DOHH2 (cell line): ENCODE data around the gene BIRC3.

ENCODE experiments used
- H3F3A ChIP-seq: fragments of 200-600 bp; sonication (generic), shearing (Covaris generic); 2 replicates; pipeline ENCODE4 v1.6.0; 2016; ENCODE audit warnings: antibody characterized with exemption, mild to moderate bottlenecking; ENCODE audit not compliant: control insufficient read depth, insufficient read depth
- H3K27ac ChIP-seq: fragments of 200-600 bp; sonication (generic); 2 replicates; pipeline ENCODE4 v1.5.1; 2014; ENCODE audit warnings: low read depth, mild to moderate bottlenecking, low read length, moderate library complexity
- H3K27me3 ChIP-seq: fragments of 200-600 bp; sonication (generic); 2 replicates; pipeline ENCODE4 v1.6.1; 2014; ENCODE audit warnings: mild to moderate bottlenecking, low read length, mixed read lengths; ENCODE audit not compliant: control insufficient read depth
- H3K36me3 ChIP-seq: fragments of 200-600 bp; sonication (generic); 2 replicates; pipeline ENCODE4 v1.6.1; 2014; ENCODE audit warnings: mild to moderate bottlenecking, low read length, moderate library complexity, mixed read lengths; ENCODE audit not compliant: control insufficient read depth
- H3K4me1 ChIP-seq: fragments of 200-600 bp; sonication (generic); 2 replicates; pipeline ENCODE4 v1.6.1; 2014; ENCODE audit warnings: mild to moderate bottlenecking, low read length, mixed read lengths; ENCODE audit not compliant: control insufficient read depth
- H3K4me2 ChIP-seq: fragments of 200-600 bp; sonication (generic); 2 replicates; pipeline ENCODE4 v1.6.0; 2014; ENCODE audit warnings: mild to moderate bottlenecking, low read length, moderate library complexity
- H3K4me3 ChIP-seq: fragments of 200-600 bp; sonication (generic); 2 replicates; pipeline ENCODE4 v1.5.1; 2014; ENCODE audit warnings: mild to moderate bottlenecking, low read length, mixed read lengths
- H3K79me2 ChIP-seq: fragments of 200-600 bp; sonication (generic); 2 replicates; pipeline ENCODE4 v1.6.1; 2014; ENCODE audit warnings: mild to moderate bottlenecking, low read length, mixed read lengths; ENCODE audit not compliant: control insufficient read depth
- H3K9me2 ChIP-seq: fragments of 200-600 bp; sonication (generic); replicated peaks from 2 replicates; pipeline ENCODE4 v1.6.1; 2014; ENCODE audit warnings: mild to moderate bottlenecking, low read length, mixed read lengths; ENCODE audit not compliant: control insufficient read depth
- H3K9me3 ChIP-seq: fragments of 200-600 bp; sonication (generic); 2 replicates; pipeline ENCODE4 v1.6.1; 2014; ENCODE audit warnings: antibody characterized with exemption, low read length, mixed read lengths; ENCODE audit not compliant: control insufficient read depth, insufficient read depth
- H4K20me1 ChIP-seq: fragments of 200-600 bp; sonication (generic); 2 replicates; pipeline ENCODE4 v1.6.0; 2014; ENCODE audit warnings: low read depth, mild to moderate bottlenecking, antibody characterized with exemption, low read length, moderate library complexity; ENCODE audit not compliant: control insufficient read depth, insufficient read depth
- EZH2phosphoT487 ChIP-seq: fragments of 200-600 bp; sonication (generic); IDR thresholded peaks from 2 replicates; pipeline ENCODE4 v1.6.1; 2017; ENCODE audit warnings: borderline replicate concordance, mild to moderate bottlenecking, antibody characterized with exemption, low read length, moderate library complexity, mixed read lengths
- TF ChIP-seq, protein P1 (sequence below): fragments of 200-600 bp; sonication (generic); IDR thresholded peaks from one replicate; pipeline ENCODE4 v1.5.1; 2014; ENCODE audit warnings: antibody characterized with exemption, mild to moderate bottlenecking, low read depth, low read length; ENCODE audit not compliant: poor library complexity, severe bottlenecking

The BIRC3 gene

DNA sequence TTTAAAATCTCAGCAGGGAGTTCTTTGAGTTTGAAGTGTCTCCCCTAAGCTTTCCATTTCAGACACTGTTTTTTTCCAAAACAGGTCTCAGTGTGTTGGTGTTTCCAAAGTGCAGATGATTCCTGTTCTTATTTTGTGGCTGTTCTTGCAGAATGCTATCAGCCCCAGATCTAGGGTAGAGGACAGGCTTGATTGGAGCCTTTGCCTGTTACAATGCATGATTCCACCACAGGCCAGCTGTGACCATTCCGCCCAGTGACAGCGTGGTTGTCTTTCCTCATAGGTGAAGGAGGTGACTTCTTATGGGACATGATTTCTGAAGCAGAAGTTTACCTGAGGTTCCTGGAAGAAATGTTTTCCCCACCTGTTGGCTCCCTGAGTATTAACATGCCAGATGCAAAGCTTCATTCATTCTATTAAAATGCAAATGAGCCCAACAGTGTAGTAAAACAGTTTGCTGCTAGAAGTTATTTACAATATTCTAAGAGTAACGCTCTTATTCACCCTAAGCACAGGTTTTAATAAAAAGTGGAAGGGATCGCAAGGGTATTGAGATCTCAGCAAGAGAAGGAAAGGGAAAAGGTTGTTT lies 36.9 kb upstream of the BIRC3 start:
- Histone ChIP-seq H3K9me2 (no peaks in the 10 kb centered on the region), H3K4me2 (peak overlapping the region; percentile 13; the same call in 1 of the 2 replicates), H3K27me3 (peaks cover 8% of the 10 kb centered on the region; the same call in 1 of the 2 replicates), H3F3A (no peaks in the 10 kb centered on the region), H3K36me3 (no peaks in the 10 kb centered on the region), H4K20me1 (no peaks in the 10 kb centered on the region), H3K27ac (no peak overlapping the region), H3K9me3 (no peaks in the 10 kb centered on the region), H3K4me1 (peaks cover 12% of the 10 kb centered on the region), H3K4me3 (no peak overlapping the region), H3K79me2 (no peaks in the 10 kb centered on the region)
- TF ChIP-seq, protein P1, sequence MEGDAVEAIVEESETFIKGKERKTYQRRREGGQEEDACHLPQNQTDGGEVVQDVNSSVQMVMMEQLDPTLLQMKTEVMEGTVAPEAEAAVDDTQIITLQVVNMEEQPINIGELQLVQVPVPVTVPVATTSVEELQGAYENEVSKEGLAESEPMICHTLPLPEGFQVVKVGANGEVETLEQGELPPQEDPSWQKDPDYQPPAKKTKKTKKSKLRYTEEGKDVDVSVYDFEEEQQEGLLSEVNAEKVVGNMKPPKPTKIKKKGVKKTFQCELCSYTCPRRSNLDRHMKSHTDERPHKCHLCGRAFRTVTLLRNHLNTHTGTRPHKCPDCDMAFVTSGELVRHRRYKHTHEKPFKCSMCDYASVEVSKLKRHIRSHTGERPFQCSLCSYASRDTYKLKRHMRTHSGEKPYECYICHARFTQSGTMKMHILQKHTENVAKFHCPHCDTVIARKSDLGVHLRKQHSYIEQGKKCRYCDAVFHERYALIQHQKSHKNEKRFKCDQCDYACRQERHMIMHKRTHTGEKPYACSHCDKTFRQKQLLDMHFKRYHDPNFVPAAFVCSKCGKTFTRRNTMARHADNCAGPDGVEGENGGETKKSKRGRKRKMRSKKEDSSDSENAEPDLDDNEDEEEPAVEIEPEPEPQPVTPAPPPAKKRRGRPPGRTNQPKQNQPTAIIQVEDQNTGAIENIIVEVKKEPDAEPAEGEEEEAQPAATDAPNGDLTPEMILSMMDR = no peak
- no peak for TF ChIP-seq EZH2phosphoT487

DNA sequence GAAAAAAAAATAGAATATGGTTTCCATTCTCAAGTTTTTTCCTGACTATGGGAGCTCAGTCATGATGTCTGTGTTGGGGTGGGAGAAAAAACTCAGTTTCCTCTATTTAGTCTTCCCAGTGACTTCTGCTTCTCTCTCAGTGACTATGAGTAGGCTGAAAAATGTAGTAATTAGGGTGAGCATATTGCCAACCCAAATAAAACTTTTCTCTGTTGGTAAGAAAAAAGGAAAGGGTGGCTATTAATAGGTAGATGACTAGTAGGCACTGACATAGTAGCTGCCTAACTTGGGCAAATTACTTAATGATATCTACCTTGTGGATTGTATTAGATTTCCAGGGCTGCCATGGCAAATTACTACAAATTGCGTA lies 34.2 kb upstream of the BIRC3 start:
- no peak overlapping the region for H3K4me3 ChIP-seq
- H4K20me1 ChIP-seq = no peaks in the 10 kb centered on the region
- no peaks in the 10 kb centered on the region for H3K9me3 ChIP-seq
- no peak overlapping the region for H3K27ac ChIP-seq
- peaks cover 8% of the 10 kb centered on the region; the same call in 1 of the 2 replicates for H3K27me3 ChIP-seq
- no peak overlapping the region for H3K4me2 ChIP-seq
- H3K4me1 ChIP-seq = peaks cover 17% of the 10 kb centered on the region
- H3F3A ChIP-seq = no peaks in the 10 kb centered on the region
- TF ChIP-seq, protein P1 = no peak
- TF ChIP-seq EZH2phosphoT487 = no peak
- H3K36me3 ChIP-seq = no peaks in the 10 kb centered on the region
- H3K9me2 ChIP-seq = no peaks in the 10 kb centered on the region
- H3K79me2 ChIP-seq = no peaks in the 10 kb centered on the region

DNA sequence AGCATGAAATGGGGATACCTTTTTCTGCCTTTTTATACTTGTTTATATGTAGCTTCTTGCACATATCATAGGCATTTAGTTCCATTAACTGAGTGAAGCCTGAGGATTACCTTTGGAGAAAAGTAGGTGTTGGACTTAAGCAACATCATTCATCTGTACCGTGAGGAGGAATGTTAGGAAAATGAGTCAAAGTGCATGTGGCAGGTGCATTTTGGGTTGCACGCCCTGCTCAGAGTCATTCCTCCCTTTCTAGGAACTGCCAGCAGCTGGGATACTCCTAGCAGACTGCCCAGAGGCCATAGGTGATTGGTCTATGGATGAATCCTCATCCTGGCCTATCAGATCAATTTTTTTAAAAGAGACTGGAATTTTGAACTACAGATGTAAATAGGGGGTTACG lies 33.3 kb upstream of the BIRC3 start:
- TF ChIP-seq, protein P1 = no peak
- TF ChIP-seq EZH2phosphoT487 = no peak
- Histone ChIP-seq H3K79me2 (no peaks in the 10 kb centered on the region), H3F3A (no peaks in the 10 kb centered on the region), H3K27me3 (peaks cover 6% of the 10 kb centered on the region; the same call in 1 of the 2 replicates), H3K9me2 (no peaks in the 10 kb centered on the region), H3K9me3 (no peaks in the 10 kb centered on the region), H4K20me1 (no peaks in the 10 kb centered on the region), H3K27ac (no peak overlapping the region), H3K4me1 (peaks cover 24% of the 10 kb centered on the region), H3K4me3 (no peak overlapping the region), H3K36me3 (no peaks in the 10 kb centered on the region), H3K4me2 (no peak overlapping the region)
